Measurements from ENCODE around the gene CIPC.

Gene CIPC

DNA sequence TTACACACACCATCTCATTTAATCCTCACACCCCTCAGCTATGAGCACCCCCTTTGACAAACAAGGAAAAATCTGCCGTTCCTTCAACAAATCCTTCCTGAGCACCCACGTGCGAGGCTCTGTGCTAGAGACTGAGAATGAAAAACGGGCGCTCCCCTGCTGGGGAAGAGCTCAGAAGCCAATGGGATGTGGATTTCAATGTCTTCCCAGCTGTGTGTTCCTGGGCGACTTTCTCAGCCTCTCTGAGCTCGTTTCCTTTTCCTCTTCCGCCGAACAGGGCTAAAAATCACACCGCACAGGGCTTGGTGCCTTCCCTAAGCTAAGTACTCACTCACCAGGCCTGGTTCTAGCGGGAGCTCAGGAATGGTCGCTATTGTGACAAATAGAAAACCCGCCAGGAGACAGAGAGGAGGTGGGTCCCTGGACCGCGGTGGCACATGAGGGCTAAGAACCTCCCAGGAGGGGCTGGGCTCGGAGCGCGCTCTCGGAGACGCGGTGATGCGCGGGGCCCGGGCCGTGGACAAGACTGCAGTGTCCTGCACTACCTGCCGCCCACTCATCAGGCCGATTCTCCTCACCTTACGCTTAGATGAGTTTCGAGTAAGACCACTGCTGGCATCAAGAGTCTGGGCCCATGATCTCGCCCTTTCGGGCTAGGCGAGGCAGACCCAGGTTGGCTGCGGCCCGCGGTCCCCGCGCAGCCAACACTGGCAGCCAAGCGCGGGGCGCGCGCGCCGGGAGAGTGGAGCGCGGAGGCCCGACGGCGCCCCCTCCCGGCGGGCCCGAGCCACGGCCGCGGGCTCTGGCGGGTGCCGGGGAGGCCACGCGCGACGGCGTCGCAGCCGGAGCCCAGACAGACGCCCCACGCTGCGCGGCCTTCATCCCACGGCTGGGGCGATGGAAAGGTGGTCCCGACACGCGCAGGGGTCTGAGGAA lies 26.6 kb downstream of the CIPC start:
- Histone ChIP-seq H3K9me3 (ENCODE audit: control insufficient read depth in 2 of 2, low read length in 2 of 2) (no peaks in the 10 kb centered on the region), H3K4me1 (ENCODE audit: control insufficient read depth in 2 of 2, insufficient read depth in 2 of 2, low read length in 2 of 2) (peaks cover 44 to 46% of the 10 kb centered on the region in 2 donors), H3K36me3 (ENCODE audit: control insufficient read depth in 2 of 2, insufficient read depth in 2 of 2, low read length in 2 of 2) (peaks cover 0 to 9% of the 10 kb centered on the region in 2 donors), H3K27ac (ENCODE audit: low read depth in 2 of 2, low read length in 2 of 2) (peak overlapping the region; percentile 69 to 91), H3K9ac (ENCODE audit: low read depth in 1 of 2, low read length in 2 of 2) (peak overlapping the region; percentile 60 to 78), H3K27me3 (ENCODE audit: control insufficient read depth in 2 of 2, insufficient read depth in 2 of 2, low read length in 2 of 2) (peaks cover 5 to 9% of the 10 kb centered on the region in 2 donors), H3K4me3 (ENCODE audit: low read length in 2 of 2) (peak overlapping the region; percentile 59 to 76)

GRCh38 chr14:77125281-77125801 lies 27.3 kb downstream of the CIPC start:
- Histone ChIP-seq H3K4me3 (ENCODE audit: low read length in 2 of 2) (peak overlapping the region; percentile 59 to 76), H3K4me1 (ENCODE audit: control insufficient read depth in 2 of 2, insufficient read depth in 2 of 2, low read length in 2 of 2) (peaks cover 44% of the 10 kb centered on the region in 2 donors), H3K9ac (ENCODE audit: low read depth in 1 of 2, low read length in 2 of 2) (peak overlapping the region in 1 of 2 donors; percentile 78), H3K9me3 (ENCODE audit: control insufficient read depth in 2 of 2, low read length in 2 of 2) (no peaks in the 10 kb centered on the region), H3K27ac (ENCODE audit: low read depth in 2 of 2, low read length in 2 of 2) (no peak overlapping the region), H3K27me3 (ENCODE audit: control insufficient read depth in 2 of 2, insufficient read depth in 2 of 2, low read length in 2 of 2) (peaks cover 5 to 9% of the 10 kb centered on the region in 2 donors), H3K36me3 (ENCODE audit: control insufficient read depth in 2 of 2, insufficient read depth in 2 of 2, low read length in 2 of 2) (peaks cover 0 to 6% of the 10 kb centered on the region in 2 donors)

GRCh38 chr14:77125823-77126325 lies 27.8 kb downstream of the CIPC start:
- H3K4me1 ChIP-seq (ENCODE audit: control insufficient read depth in 2 of 2, insufficient read depth in 2 of 2, low read length in 2 of 2): peaks cover 39 to 43% of the 10 kb centered on the region in 2 donors
- H3K27ac ChIP-seq (ENCODE audit: low read depth in 2 of 2, low read length in 2 of 2): no peak overlapping the region
- H3K36me3 ChIP-seq (ENCODE audit: control insufficient read depth in 2 of 2, insufficient read depth in 2 of 2, low read length in 2 of 2): peaks cover 0 to 6% of the 10 kb centered on the region in 2 donors
- no peak overlapping the region for H3K9ac ChIP-seq (ENCODE audit: low read depth in 1 of 2, low read length in 2 of 2)
- H3K27me3 ChIP-seq (ENCODE audit: control insufficient read depth in 2 of 2, insufficient read depth in 2 of 2, low read length in 2 of 2): peaks cover 5 to 9% of the 10 kb centered on the region in 2 donors
- H3K9me3 ChIP-seq (ENCODE audit: control insufficient read depth in 2 of 2, low read length in 2 of 2): no peaks in the 10 kb centered on the region
- H3K4me3 ChIP-seq (ENCODE audit: low read length in 2 of 2): no peak overlapping the region

DNA sequence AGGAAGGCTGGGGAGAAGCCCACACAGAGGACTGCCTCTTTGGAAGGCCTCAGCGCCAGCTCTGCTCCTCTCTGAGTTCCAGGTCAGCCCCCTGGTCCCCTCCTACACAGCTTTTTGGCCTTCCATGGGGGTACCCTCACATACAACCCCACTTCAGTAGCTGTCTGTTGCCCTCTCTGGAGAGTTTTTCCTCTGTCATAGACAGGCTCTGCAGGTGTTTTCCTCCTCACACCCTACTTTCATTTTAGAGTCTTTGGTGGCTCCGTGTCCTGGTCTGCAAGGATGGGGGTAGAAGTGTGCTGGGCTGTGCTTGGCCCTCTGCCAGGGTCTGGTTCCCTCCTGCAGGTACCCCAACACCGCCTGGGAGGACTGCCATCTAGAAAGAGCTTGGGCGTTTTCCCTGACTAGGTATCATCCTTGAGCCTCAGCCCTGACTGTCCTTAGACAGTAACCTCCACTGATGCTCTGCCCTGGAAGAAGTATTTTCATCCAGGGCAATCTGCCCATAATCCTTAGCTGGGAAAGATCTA lies 28.5 kb downstream of the CIPC start:
- Histone ChIP-seq H3K4me1 (ENCODE audit: control insufficient read depth in 2 of 2, insufficient read depth in 2 of 2, low read length in 2 of 2) (peaks cover 33 to 38% of the 10 kb centered on the region in 2 donors), H3K4me3 (ENCODE audit: low read length in 2 of 2) (no peak overlapping the region), H3K27me3 (ENCODE audit: control insufficient read depth in 2 of 2, insufficient read depth in 2 of 2, low read length in 2 of 2) (peaks cover 6 to 9% of the 10 kb centered on the region in 2 donors), H3K36me3 (ENCODE audit: control insufficient read depth in 2 of 2, insufficient read depth in 2 of 2, low read length in 2 of 2) (peaks cover 0 to 1% of the 10 kb centered on the region in 2 donors), H3K9me3 (ENCODE audit: control insufficient read depth in 2 of 2, low read length in 2 of 2) (no peaks in the 10 kb centered on the region), H3K27ac (ENCODE audit: low read depth in 2 of 2, low read length in 2 of 2) (no peak overlapping the region), H3K9ac (ENCODE audit: low read depth in 1 of 2, low read length in 2 of 2) (no peak overlapping the region)

- Histone ChIP-seq H3K4me1 (ENCODE audit: control insufficient read depth in 2 of 2, insufficient read depth in 2 of 2, low read length in 2 of 2) (peaks cover 15 to 20% of the 10 kb centered on the region in 2 donors), H3K36me3 (ENCODE audit: control insufficient read depth in 2 of 2, insufficient read depth in 2 of 2, low read length in 2 of 2) (no peaks in the 10 kb centered on the region), H3K9ac (ENCODE audit: low read depth in 1 of 2, low read length in 2 of 2) (no peak overlapping the region), H3K4me3 (ENCODE audit: low read length in 2 of 2) (no peak overlapping the region), H3K27ac (ENCODE audit: low read depth in 2 of 2, low read length in 2 of 2) (no peak overlapping the region), H3K9me3 (ENCODE audit: control insufficient read depth in 2 of 2, low read length in 2 of 2) (no peaks in the 10 kb centered on the region), H3K27me3 (ENCODE audit: control insufficient read depth in 2 of 2, insufficient read depth in 2 of 2, low read length in 2 of 2) (peaks cover 19% of the 10 kb centered on the region in 2 donors)
Observed at GRCh38 chr14:77128414-77128891, 30.4 kb downstream of the CIPC start.

GRCh38 chr14:77130386-77130785 lies 32.3 kb downstream of the CIPC start:
- H3K4me3 ChIP-seq (ENCODE audit: low read length in 2 of 2): no peak overlapping the region
- H3K27ac ChIP-seq (ENCODE audit: low read depth in 2 of 2, low read length in 2 of 2): no peak overlapping the region
- no peak overlapping the region for H3K9ac ChIP-seq (ENCODE audit: low read depth in 1 of 2, low read length in 2 of 2)
- H3K27me3 ChIP-seq (ENCODE audit: control insufficient read depth in 2 of 2, insufficient read depth in 2 of 2, low read length in 2 of 2): peaks cover 29 to 34% of the 10 kb centered on the region in 2 donors
- H3K9me3 ChIP-seq (ENCODE audit: control insufficient read depth in 2 of 2, low read length in 2 of 2): no peaks in the 10 kb centered on the region
- H3K36me3 ChIP-seq (ENCODE audit: control insufficient read depth in 2 of 2, insufficient read depth in 2 of 2, low read length in 2 of 2): no peaks in the 10 kb centered on the region
- H3K4me1 ChIP-seq (ENCODE audit: control insufficient read depth in 2 of 2, insufficient read depth in 2 of 2, low read length in 2 of 2): peaks cover 0 to 2% of the 10 kb centered on the region in 2 donors

DNA sequence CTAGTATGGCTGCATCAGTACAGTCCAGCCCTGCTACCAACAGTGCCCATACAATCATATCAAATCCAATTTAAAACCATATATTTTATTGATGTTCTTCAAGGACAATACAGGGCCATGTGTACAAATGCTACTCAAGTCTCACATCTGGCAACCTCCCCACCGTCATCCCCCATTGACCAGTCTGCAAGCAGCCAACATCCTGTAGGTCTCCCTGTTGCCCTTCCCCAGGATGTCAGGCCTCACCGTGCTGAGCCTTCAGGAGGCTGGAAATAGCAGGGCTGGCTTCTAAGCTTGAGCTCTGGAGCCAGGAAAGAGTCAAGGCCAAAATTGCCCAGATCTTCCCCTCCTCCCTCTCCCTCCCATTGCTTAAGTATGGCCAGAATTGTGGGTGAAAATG lies 33.1 kb downstream of the CIPC start:
- no peaks in the 10 kb centered on the region for H3K9me3 ChIP-seq (ENCODE audit: control insufficient read depth in 2 of 2, low read length in 2 of 2)
- no peak overlapping the region for H3K9ac ChIP-seq (ENCODE audit: low read depth in 1 of 2, low read length in 2 of 2)
- no peaks in the 10 kb centered on the region for H3K4me1 ChIP-seq (ENCODE audit: control insufficient read depth in 2 of 2, insufficient read depth in 2 of 2, low read length in 2 of 2)
- H3K36me3 ChIP-seq (ENCODE audit: control insufficient read depth in 2 of 2, insufficient read depth in 2 of 2, low read length in 2 of 2): no peaks in the 10 kb centered on the region
- H3K27ac ChIP-seq (ENCODE audit: low read depth in 2 of 2, low read length in 2 of 2): no peak overlapping the region
- peaks cover 30 to 36% of the 10 kb centered on the region in 2 donors for H3K27me3 ChIP-seq (ENCODE audit: control insufficient read depth in 2 of 2, insufficient read depth in 2 of 2, low read length in 2 of 2)
- H3K4me3 ChIP-seq (ENCODE audit: low read length in 2 of 2): no peak overlapping the region

- Histone ChIP-seq H3K9me3 (ENCODE audit: control insufficient read depth in 2 of 2, low read length in 2 of 2) (no peaks in the 10 kb centered on the region), H3K27ac (ENCODE audit: low read depth in 2 of 2, low read length in 2 of 2) (no peak overlapping the region), H3K4me3 (ENCODE audit: low read length in 2 of 2) (no peak overlapping the region), H3K4me1 (ENCODE audit: control insufficient read depth in 2 of 2, insufficient read depth in 2 of 2, low read length in 2 of 2) (no peaks in the 10 kb centered on the region), H3K9ac (ENCODE audit: low read depth in 1 of 2, low read length in 2 of 2) (no peak overlapping the region), H3K27me3 (ENCODE audit: control insufficient read depth in 2 of 2, insufficient read depth in 2 of 2, low read length in 2 of 2) (peaks cover 32 to 43% of the 10 kb centered on the region in 2 donors), H3K36me3 (ENCODE audit: control insufficient read depth in 2 of 2, insufficient read depth in 2 of 2, low read length in 2 of 2) (no peaks in the 10 kb centered on the region)
Observed at GRCh38 chr14:77131871-77132486, 33.9 kb downstream of the CIPC start.

DNA sequence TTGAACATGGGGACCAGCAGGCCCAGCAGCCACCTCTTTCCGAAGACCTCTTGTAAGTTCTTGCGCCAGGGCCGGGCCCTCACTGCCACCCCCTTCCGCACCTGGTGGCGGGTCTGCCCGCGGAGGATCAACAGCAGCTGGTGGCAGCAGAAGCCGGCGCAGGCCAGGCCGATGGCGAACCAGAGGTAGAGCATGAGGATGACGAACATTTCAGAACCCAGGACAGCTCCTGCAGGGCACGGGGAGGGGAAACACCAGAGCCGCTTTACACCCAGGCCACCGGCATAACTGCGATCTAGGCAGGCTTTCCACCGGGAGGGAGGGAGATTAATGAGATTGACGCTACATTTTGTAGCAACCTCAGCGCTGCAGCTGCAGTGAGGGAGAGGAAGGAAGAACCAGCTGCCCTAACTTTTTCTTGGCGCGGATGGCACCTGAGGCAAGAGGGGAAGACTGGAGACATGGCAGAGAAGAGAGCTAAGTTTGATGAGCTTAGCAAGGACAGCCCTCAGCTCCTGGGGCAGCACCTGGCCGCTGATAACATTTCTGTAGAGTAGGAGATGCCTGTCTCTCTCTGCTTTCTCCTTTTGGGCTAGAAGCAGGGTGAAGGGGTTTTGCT lies 35.8 kb downstream of the CIPC start:
- no peaks in the 10 kb centered on the region for H3K9me3 ChIP-seq (ENCODE audit: control insufficient read depth in 2 of 2, low read length in 2 of 2)
- no peak overlapping the region for H3K27ac ChIP-seq (ENCODE audit: low read depth in 2 of 2, low read length in 2 of 2)
- H3K27me3 ChIP-seq (ENCODE audit: control insufficient read depth in 2 of 2, insufficient read depth in 2 of 2, low read length in 2 of 2): peaks cover 38 to 50% of the 10 kb centered on the region in 2 donors
- H3K4me1 ChIP-seq (ENCODE audit: control insufficient read depth in 2 of 2, insufficient read depth in 2 of 2, low read length in 2 of 2): no peaks in the 10 kb centered on the region
- no peak overlapping the region for H3K4me3 ChIP-seq (ENCODE audit: low read length in 2 of 2)
- no peaks in the 10 kb centered on the region for H3K36me3 ChIP-seq (ENCODE audit: control insufficient read depth in 2 of 2, insufficient read depth in 2 of 2, low read length in 2 of 2)
- H3K9ac ChIP-seq (ENCODE audit: low read depth in 1 of 2, low read length in 2 of 2): no peak overlapping the region

Measured in mucosa of rectum (tissue), 2 donors.